GM23248 (cell line): ENCODE data around the gene TMEM121B. TPM values are rescaled to one million over a fixed set of nuclear protein-coding genes. Genes with fewer than 3 reads are reported as not detected.
A peak's percentile ranks its signal among the peaks of the same experiment; 100 is the strongest.

Experiments
- DNase-seq: peaks from one replicate; pipeline ENCODE4 v3.0.0-alpha.2; 2015
- H2AFZ ChIP-seq: fragments of 200-600 bp; sonication (generic); 2 replicates; pipeline ENCODE4 v1.6.1; 2016; ENCODE audit warnings: antibody characterized with exemption
- H3F3A ChIP-seq: fragments of 200-600 bp; sonication (generic); 2 replicates; pipeline ENCODE4 v1.6.1; 2016; ENCODE audit warnings: mild to moderate bottlenecking, antibody characterized with exemption, mixed run types; ENCODE audit not compliant: insufficient read depth
- H3K27ac ChIP-seq: fragments of 200-600 bp; sonication (generic); 2 replicates; pipeline ENCODE4 v1.5.1; 2016; ENCODE audit warnings: mild to moderate bottlenecking
- H3K27me3 ChIP-seq: fragments of 200-600 bp; sonication (generic); replicated peaks from 2 replicates; pipeline ENCODE4 v1.6.1; 2016; ENCODE audit warnings: mild to moderate bottlenecking; ENCODE audit not compliant: insufficient read depth
- H3K36me3 ChIP-seq: fragments of 200-600 bp; sonication (generic); 2 replicates; pipeline ENCODE4 v1.6.1; 2016; ENCODE audit warnings: low read depth, mild to moderate bottlenecking
- H3K4me1 ChIP-seq: fragments of 200-600 bp; sonication (generic); 2 replicates; pipeline ENCODE4 v1.6.1; 2016; ENCODE audit warnings: mild to moderate bottlenecking; ENCODE audit not compliant: insufficient read depth
- H3K4me2 ChIP-seq: fragments of 200-600 bp; sonication (generic); one replicate; pipeline ENCODE4 v1.6.1; 2016; ENCODE audit warnings: mild to moderate bottlenecking; ENCODE audit not compliant: unreplicated experiment
- H3K4me3 ChIP-seq: fragments of 200-600 bp; sonication (generic); 2 replicates; pipeline ENCODE4 v1.5.1; 2016; ENCODE audit warnings: mild to moderate bottlenecking
- H3K79me2 ChIP-seq: fragments of 200-600 bp; sonication (generic); 2 replicates; pipeline ENCODE4 v1.6.1; 2016; ENCODE audit warnings: mild to moderate bottlenecking; ENCODE audit not compliant: insufficient read depth
- H3K9ac ChIP-seq: fragments of 200-600 bp; sonication (generic); 2 replicates; pipeline ENCODE4 v1.6.1; 2016; ENCODE audit warnings: mild to moderate bottlenecking
- H3K9me2 ChIP-seq: fragments of 200-600 bp; sonication (generic); 2 replicates; pipeline ENCODE4 v1.6.1; 2016; ENCODE audit warnings: mixed run types, mild to moderate bottlenecking, moderate library complexity; ENCODE audit not compliant: insufficient read depth
- H3K9me3 ChIP-seq: fragments of 200-600 bp; sonication (generic); one replicate; pipeline ENCODE4 v1.6.1; 2017; ENCODE audit warnings: low read depth
- H4K20me1 ChIP-seq: fragments of 200-600 bp; sonication (generic); 2 replicates; pipeline ENCODE4 v1.6.0; 2016; ENCODE audit not compliant: insufficient read depth
- EZH2 ChIP-seq: fragments of 200-600 bp; sonication (generic); IDR thresholded peaks from 2 replicates; pipeline ENCODE4 v1.6.1; 2018; ENCODE audit warnings: antibody characterized with exemption, mild to moderate bottlenecking; ENCODE audit not compliant: insufficient read depth, poor library complexity, severe bottlenecking
- EZH2phosphoT487 ChIP-seq: fragments of 200-600 bp; sonication (generic); IDR thresholded peaks from 2 replicates; pipeline ENCODE4 v1.6.1; 2018; ENCODE audit warnings: antibody characterized with exemption, moderate library complexity, mild to moderate bottlenecking, low read depth; ENCODE audit not compliant: insufficient read depth
- WGBS, 2 experiments: methylation state at CpG; one replicate each; pipeline ENCODE4 v1.1.6; 2015 to 2017; ENCODE audit warnings: low lambda C conversion rate in 2 of 2, low coverage in 1 of 2; ENCODE audit errors: missing lambda C conversion rate in 2 of 2; 5-methylcytosine and 5-hydroxymethylcytosine counted together
- in situ Hi-C: fragments of 300-500 bp; cut with MboI; formaldehyde crosslinking; loops from 2 replicates; pipeline ENCODE4 v1.15.0; 2020
- polyA plus RNA-seq: library from polyadenylated mRNA; unstranded; fragments of >200 nt; fragmentation: Nextera tagmentation; extraction: Ambion mirVana; gene quantifications from 2 replicates; pipeline ENCODE4 v1.2.1, GENCODE V29; 2016
- total RNA-seq: library from RNA; depleted of rRNA; stranded (reverse); fragments of >200 nt; shearing (Covaris generic); gene quantifications from 2 replicates; pipeline ENCODE4 v1.2.3, GENCODE V29; 2014

The TMEM121B gene
- total and polyA plus RNA-seq, 2 experiments from 2014 or later = 0.11 TPM; not detected in 1

DNA sequence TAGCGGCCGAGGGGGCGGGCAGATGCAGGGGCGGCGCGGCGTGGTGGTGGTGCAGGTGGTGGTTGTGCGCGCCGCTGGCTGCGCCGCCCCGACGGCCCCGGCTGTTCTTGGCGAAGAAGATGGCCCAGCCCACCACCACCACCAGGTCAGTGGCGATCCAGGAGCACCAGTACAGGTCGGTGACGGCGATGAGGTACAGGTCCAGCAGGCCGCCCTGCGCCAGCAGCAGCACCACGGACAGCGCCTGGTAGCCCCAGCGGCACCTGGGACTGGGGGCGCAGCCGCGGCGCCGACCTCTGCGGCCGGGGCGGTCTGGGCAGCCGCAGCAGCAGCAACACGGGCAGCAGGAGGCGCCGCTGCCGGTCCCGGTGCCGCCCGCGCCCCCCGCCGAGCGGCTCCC, 879 bp downstream of the TMEM121B start:
- H3K4me1 ChIP-seq = no peaks in the 10 kb centered on the region
- in situ Hi-C loops = no loop called here
- no peak overlapping the region for H3K27ac ChIP-seq
- no peak overlapping the region for H2AFZ ChIP-seq
- no peaks in the 10 kb centered on the region for H3K9me2 ChIP-seq
- no peak overlapping the region for H3K4me2 ChIP-seq
- H3K27me3 ChIP-seq = no peaks in the 10 kb centered on the region; the same call in 1 of the 2 replicates
- 5 to 8% methylated on average over 21 to 24 of the region's 45 CpGs for WGBS, 2 experiments
- peak overlapping the region; percentile 60; the same call in 1 of the 2 replicates for H3K4me3 ChIP-seq
- TF ChIP-seq EZH2 (no peak), EZH2phosphoT487 (no peak)
- H3K79me2 ChIP-seq = no peaks in the 10 kb centered on the region
- no peak overlapping the region for H3K9ac ChIP-seq
- no peaks in the 10 kb centered on the region for H3F3A ChIP-seq
- H3K9me3 ChIP-seq = no peaks in the 10 kb centered on the region
- peak; percentile 56 for DNase-seq
- H4K20me1 ChIP-seq = no peaks in the 10 kb centered on the region
- H3K36me3 ChIP-seq = no peaks in the 10 kb centered on the region

DNA sequence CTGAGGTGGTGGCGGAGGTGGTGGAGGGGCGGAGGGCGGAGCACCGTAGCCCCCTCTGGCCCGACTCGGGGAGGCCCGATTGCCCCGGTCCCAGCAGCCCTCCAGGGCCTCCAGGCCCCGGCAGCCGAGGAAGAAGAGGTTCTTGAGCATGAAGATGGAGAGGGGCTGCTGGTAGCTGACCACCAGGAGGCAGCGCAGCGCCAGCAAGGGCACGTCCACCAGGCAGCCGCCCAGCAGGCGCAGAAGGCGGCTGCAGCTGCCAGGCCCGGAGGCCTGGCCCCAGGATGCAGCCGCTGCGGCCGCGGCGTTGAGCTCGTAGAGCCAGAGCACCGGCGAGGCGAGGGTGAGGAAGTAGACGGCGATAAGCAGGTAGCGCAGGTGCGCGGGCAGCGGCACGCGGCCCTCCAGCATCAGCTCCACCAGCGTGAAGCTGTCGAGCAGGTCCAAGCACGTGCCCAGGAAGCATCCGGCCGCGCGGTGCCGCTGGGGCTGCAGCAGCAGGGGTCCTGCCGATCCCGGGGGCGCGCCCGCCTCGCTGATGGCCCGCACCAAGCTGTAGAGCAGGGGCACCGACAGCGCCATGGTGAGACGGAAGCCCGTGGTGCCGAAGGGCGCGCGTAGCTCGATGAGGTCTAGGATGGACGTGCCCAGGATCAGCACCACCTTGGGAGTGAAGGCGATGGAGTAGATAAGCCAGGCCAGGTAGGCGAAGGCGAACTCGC, 1.5 kb downstream of the TMEM121B start:
- Histone ChIP-seq H3F3A (no peaks in the 10 kb centered on the region), H2AFZ (no peak overlapping the region), H3K27ac (no peak overlapping the region), H3K9me3 (no peaks in the 10 kb centered on the region), H3K9me2 (no peaks in the 10 kb centered on the region), H3K79me2 (no peaks in the 10 kb centered on the region), H3K4me1 (no peaks in the 10 kb centered on the region), H3K4me2 (no peak overlapping the region), H3K36me3 (no peaks in the 10 kb centered on the region), H3K27me3 (no peaks in the 10 kb centered on the region; the same call in 1 of the 2 replicates), H4K20me1 (no peaks in the 10 kb centered on the region), H3K4me3 (no peak overlapping the region), H3K9ac (no peak overlapping the region)
- in situ Hi-C loops = no loop called here
- WGBS, 2 experiments = 27 to 42% methylated on average over 46 to 63 of the region's 63 CpGs
- DNase-seq = peak; percentile 24
- TF ChIP-seq EZH2phosphoT487 (no peak), EZH2 (no peak)

DNA sequence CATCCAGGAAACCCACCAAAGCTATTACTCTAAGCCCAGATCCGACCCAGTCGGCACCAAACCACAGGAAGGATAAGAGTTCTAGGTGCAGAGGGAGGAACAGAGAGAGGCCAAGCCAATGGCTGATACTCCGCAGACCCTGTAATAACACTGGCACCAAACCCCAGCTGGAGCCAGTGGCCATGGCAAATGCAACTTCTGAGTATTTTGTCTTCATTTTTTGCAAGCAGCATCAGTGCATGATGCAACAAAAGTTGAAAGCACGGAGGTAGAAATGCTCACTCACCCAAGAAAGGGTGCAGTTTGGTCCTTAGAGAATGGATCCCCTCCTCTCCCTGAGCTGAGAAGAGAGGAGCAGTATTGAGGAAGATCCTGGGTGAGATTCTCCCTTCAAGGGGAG, 2.8 kb downstream of the TMEM121B start:
- no peak overlapping the region for H3K4me3 ChIP-seq
- H3K9me2 ChIP-seq = no peaks in the 10 kb centered on the region
- H3F3A ChIP-seq = no peaks in the 10 kb centered on the region
- no peak for DNase-seq
- H3K27me3 ChIP-seq = no peaks in the 10 kb centered on the region; the same call in 1 of the 2 replicates
- WGBS, 2 experiments = 69 to 83% methylated on average over 4 of the region's 4 CpGs
- H4K20me1 ChIP-seq = no peaks in the 10 kb centered on the region
- no peaks in the 10 kb centered on the region for H3K9me3 ChIP-seq
- no peak overlapping the region for H3K9ac ChIP-seq
- no peak overlapping the region for H2AFZ ChIP-seq
- in situ Hi-C loops = no loop called here
- no peak for TF ChIP-seq EZH2phosphoT487
- no peak for TF ChIP-seq EZH2
- no peaks in the 10 kb centered on the region for H3K4me1 ChIP-seq
- no peak overlapping the region for H3K27ac ChIP-seq
- H3K4me2 ChIP-seq = no peak overlapping the region
- no peaks in the 10 kb centered on the region for H3K36me3 ChIP-seq
- H3K79me2 ChIP-seq = no peaks in the 10 kb centered on the region

DNA sequence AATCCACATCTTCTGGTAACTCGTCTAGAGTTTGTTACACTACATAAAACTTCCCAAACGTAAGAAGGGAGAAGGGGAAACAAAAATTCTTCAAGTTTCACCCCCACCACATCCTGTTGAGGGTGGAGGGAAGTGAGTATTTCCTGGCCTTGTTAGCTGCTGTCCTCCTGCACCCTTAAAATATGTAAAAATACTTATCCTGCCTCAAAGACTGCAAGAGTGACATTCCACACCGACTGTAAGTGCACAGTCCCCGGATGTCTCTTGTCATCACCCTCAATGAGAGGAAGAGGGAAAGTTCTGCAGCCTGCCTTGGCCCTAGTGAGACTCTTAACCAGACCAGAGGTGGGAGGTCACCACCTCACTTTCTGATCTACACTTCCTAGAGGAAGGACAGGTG, 3.3 kb downstream of the TMEM121B start:
- no peaks in the 10 kb centered on the region for H4K20me1 ChIP-seq
- no peaks in the 10 kb centered on the region for H3F3A ChIP-seq
- no peak for DNase-seq
- no peak overlapping the region for H3K27ac ChIP-seq
- no peaks in the 10 kb centered on the region for H3K9me2 ChIP-seq
- no peaks in the 10 kb centered on the region for H3K9me3 ChIP-seq
- in situ Hi-C loops = no loop called here
- TF ChIP-seq EZH2 (no peak), EZH2phosphoT487 (no peak)
- H3K36me3 ChIP-seq = no peaks in the 10 kb centered on the region
- H2AFZ ChIP-seq = no peak overlapping the region
- H3K79me2 ChIP-seq = no peaks in the 10 kb centered on the region
- H3K4me1 ChIP-seq = no peaks in the 10 kb centered on the region
- no peaks in the 10 kb centered on the region; the same call in 1 of the 2 replicates for H3K27me3 ChIP-seq
- H3K4me2 ChIP-seq = no peak overlapping the region
- H3K4me3 ChIP-seq = no peak overlapping the region
- WGBS, 2 experiments = 48% methylated on average over 4 of the region's 4 CpGs
- H3K9ac ChIP-seq = no peak overlapping the region
